Measurements from ENCODE around the gene PEMT. TPM values are rescaled to one million over a fixed set of nuclear protein-coding genes. Genes with fewer than 3 reads are reported as not detected.

PEMT gene
- total RNA-seq, 1 donor from 2014 or later: 18.2 TPM

GRCh38 chr17:17511881-17512858, 79.3 kb downstream of the PEMT start:
- ATAC-seq: no peak

GRCh38 chr17:17511293-17511741, 80.2 kb downstream of the PEMT start:
- ATAC-seq (no peak), DNase-seq (ENCODE audit: missing footprints) (peak; percentile 48)
- intact Hi-C loops (cut with DNase I): no loop called here

More at GRCh38 chr17:17511881-17512858, 79.3 kb downstream of the PEMT start:
- DNase-seq (ENCODE audit: missing footprints): peak; percentile 32
- intact Hi-C loops (cut with DNase I): no loop called here

- no peak for ATAC-seq
- DNase-seq (ENCODE audit: missing footprints): peak; percentile 43
- intact Hi-C loops (cut with DNase I): no loop called here
Measured at GRCh38 chr17:17510456-17511292, 80.8 kb downstream of the PEMT start.

- DNase-seq (ENCODE audit: missing footprints): peak; percentile 54
- intact Hi-C loops (cut with DNase I): no loop called here
- ATAC-seq: no peak
Measured at GRCh38 chr17:17509601-17510425, 81.7 kb downstream of the PEMT start.

- intact Hi-C loops (cut with DNase I): no loop called here
- no peak for ATAC-seq
- DNase-seq (ENCODE audit: missing footprints): peak; percentile 31
Measured at GRCh38 chr17:17508646-17509591, 82.6 kb downstream of the PEMT start.

DNA sequence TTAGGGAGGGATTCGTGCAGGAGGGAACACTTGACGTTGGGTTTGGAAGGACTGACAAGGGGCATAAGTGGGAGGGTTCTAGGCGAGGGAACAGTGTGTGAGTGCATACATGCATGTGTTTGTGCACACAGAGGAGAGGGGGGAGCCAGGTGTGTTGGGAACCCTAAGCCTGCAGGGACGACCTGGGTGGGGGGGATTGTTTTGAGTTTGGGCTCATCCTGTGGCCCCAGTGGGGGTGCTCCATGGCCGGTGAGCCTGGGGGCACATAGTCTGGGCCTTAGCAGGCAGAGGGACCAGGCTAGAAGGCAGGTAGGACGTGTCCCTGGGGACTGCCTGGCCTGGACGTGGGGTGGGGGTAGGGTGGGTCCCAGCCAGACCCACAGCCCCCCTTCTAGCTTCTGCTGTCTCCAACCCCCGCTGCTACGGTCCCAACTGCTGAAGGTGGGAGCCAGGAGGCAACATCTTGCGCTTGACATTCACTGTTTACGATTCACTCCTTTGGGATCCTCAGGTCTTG, 83.4 kb downstream of the PEMT start:
- DNase-seq (ENCODE audit: missing footprints) (peak; percentile 53), ATAC-seq (no peak)
- intact Hi-C loops (cut with DNase I): no loop called here

- intact Hi-C loops (cut with DNase I): no loop called here
- DNase-seq (ENCODE audit: missing footprints): peak; percentile 45
- ATAC-seq: no peak
Measured at GRCh38 chr17:17507465-17508011, 84.0 kb downstream of the PEMT start.

DNA sequence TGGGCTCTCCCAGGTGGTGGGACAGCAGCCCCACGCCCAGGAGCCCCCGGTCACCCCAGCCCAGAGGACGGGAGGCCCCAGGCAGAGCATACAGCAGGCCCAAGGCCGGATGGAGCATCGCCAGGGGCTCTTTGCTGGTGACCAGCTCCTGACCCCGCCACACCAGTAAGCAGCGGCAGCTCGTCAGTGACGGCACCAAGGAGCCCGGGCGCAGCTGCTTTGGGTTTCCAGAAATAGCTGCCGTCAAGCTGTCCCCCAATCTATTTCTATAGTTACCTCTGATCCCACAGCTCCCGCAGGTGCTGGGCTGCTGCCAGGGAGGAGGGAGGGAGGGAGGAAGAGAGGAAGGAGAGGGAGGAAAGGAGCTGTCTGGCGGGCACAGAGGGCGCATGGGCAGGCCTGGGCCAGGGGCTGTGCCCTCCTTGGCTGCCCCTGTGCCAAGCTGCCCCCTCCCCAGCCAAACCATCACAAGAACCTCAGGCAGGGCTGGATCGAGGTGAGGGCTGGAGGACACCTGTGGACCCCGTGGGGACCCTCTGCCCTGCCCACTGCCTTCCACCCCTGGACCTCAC, 84.5 kb downstream of the PEMT start:
- DNase-seq (ENCODE audit: missing footprints): peak; percentile 87
- ATAC-seq: peak; percentile 57
- intact Hi-C loops (cut with DNase I): no loop called here

GRCh38 chr17:17506181-17506741, 85.2 kb downstream of the PEMT start:
- DNase-seq (ENCODE audit: missing footprints) (peak; percentile 75), ATAC-seq (no peak)
- intact Hi-C loops (cut with DNase I): no loop called here

DNA sequence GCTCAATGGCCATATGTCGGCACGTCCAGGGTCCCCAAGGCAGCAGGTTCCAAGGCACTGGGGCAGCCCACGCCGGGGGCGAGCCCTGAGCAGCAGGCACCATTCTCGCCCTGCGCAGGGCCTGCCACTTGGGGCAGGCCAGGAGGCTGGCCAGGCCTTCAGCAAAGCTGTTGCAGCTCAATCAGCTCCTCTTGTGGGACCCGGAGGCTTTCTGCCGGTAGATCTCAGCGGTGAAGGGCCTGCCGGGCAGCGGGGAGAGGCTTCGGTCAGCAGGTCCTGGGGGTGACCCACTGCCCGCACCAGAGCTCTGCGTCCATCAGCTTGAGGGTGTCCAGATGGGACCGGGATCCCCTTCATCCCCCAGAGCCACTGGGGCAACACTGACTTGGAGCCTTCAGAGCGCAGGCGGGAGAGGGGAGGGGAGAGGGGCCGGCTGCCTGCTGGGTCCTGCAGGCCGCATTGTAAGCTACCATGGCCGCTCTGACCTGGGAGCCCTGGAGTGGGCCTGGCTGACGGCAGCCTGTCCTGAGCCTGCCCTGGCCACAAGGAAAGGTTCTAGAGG, 85.8 kb downstream of the PEMT start:
- DNase-seq (ENCODE audit: missing footprints) (peak; percentile 45), ATAC-seq (no peak)
- intact Hi-C loops (cut with DNase I): no loop called here

GRCh38 chr17:17505151-17505550, 86.4 kb downstream of the PEMT start:
- DNase-seq (ENCODE audit: missing footprints) (no peak), ATAC-seq (no peak)
- intact Hi-C loops (cut with DNase I): no loop called here

DNA sequence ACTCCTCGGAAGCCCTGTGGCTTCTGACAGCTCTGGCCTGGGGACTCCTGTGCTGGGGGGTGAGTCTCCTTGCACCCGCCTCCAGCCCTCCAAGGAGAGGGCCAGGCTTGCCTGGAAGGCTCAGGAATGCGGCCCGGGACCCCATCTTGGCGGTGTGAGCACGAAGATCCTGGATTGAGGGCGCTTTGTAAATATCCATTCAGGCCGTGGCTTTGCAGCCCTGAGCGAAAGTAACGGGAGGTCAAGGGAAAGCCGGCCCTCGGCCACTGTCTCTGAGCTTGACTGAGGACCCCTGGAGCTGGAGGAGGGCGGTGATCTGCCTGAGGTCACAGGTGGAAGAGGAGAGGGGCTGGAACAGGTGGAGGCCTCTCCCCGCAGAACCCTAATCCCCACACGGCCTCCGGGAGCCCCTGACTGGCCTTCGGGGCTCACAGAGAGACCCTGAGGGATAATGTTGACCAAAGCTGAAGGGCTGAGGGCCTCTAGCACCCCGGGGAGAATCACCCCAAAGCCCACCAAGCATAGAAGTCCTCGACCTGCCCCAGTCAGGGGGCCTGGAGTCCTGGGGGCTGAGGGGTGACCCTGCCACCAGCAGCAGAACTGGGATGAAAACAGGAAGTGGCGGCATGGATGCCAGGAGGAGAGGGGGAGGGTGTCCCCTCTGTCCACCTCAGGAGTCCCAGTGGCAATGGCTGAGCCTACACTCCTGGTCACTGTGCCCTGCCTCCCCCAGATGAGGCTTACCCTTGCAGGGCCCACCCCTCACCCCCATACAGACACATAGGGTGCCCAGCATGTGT, 87.0 kb downstream of the PEMT start:
- no peak for ATAC-seq
- DNase-seq (ENCODE audit: missing footprints): peak; percentile 60
- intact Hi-C loops (cut with DNase I): no loop called here

DNA sequence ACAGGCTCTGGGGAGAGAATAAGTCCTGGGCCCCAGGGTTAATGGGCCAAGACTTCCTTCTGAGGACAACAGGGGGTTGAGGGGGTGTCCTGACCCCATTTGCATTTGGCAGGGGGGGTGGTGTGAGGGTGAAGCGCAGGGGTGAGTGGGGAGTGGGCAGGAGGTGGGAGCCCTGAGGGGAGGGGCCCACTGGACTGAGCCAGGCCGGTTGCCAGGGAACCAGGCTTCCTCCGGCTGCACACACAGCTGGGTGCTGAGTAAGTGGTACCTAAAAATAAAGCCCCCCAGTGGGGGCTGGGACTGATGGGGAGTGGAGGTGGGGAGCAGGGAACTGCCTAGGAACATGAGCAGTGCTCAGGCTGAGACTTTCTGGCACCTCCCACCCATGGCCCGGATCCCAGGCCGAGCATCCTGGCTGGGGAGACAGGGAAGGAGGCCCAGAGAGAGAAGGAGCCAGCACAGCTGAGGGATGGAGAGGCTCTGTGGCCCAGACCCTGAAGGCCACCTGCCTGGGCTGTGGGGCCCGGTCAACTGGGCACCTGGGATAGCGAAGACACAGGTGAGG, 87.9 kb downstream of the PEMT start:
- ATAC-seq (peak; percentile 22), DNase-seq (ENCODE audit: missing footprints) (peak; percentile 44)
- intact Hi-C loops (cut with DNase I): no loop called here

DNA sequence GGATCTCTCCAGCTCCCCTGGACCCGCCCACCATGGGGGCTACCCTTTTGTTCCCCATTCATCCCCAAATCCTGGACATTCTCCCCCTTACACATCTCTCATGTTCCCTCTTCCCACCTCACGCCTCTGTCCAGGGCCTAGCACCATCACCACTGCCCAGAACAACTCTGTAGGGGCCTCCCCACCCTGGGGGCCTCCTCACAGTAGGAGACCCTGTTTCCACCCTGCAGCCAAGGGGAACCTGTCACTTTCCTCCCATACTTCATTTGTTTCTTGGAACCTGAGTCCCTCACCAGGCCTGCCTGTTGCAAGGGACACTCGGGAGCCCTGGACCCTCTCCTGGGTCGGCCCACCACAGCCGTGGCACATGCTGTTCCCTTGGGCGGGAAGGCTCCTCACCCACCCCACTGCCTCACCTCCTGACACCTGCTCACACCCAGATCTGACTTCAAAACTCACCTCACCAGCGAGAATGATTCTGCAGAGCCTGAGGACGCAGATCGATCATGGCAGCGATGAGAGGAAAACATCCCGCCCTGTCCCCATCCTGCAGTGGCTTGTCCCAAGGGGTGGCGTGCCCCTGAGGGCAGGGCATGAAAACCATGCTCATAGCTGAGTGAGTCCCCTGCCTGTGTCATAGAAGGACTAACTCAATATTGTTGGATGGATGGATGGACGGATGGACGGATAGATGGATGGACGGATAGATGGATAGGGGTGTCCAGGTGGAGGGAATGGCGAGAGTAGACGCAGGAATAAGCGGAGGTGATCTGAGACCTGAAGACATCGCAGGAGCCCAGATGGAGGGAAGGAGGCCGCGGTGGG, 88.6 kb downstream of the PEMT start:
- intact Hi-C loops (cut with DNase I): no loop called here
- DNase-seq (ENCODE audit: missing footprints): peak; percentile 44
- no peak for ATAC-seq
